Measurements from ENCODE around the gene PER2. TPM values are rescaled to one million over a fixed set of nuclear protein-coding genes. Genes with fewer than 3 reads are reported as not detected.

Gene PER2
- total and polyA plus RNA-seq, 10 of the 15 experiments (the other 5 are each of a cell fraction or from before 2014, with no cell fraction given) = 1.5 to 15.1 (median 4.6) TPM

DNA sequence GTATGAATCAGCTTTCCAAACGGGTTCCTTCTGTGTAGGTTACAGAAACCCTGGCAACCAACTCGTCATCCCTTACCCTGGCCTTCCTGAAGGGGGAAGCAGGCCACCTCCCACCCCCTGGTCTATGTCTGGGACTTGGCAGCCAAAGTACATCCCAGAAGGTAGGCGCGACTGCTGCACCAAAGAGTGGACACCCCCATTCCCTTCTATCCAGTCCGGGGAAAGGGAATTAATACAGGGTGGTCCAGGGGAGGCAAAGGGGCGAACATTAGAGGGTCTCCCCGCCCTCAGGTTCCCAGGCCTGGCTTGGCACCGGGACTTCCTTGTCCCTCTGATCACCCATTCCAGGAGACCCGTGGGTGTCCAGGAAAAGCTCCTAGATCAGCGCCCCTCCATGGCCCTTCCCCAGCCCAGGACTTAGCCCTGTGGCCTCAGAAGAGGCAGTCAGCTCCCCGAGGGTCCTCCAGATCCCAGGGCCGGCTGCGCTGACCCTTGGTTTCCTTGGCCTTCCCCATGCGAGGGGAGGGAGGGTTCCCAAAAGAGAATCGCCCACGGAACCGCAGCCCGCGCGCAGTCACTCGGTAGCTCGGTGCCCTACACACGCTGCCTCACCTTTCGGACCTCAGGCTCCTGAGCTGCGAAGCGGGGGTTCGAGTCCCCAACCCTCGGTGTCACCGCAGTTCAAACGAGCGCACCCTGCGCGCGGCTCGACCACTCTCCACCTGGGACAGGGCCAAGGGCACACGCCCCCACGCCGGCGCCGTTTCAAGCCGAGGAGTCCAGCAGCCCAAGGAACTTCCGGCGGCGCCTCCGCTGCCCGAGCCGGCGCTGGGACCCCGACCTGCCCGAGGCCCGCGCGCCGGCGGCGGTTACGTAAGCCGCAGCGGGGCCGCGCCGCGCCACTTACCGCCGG, at the start of gene PER2 (continued):
- TF ChIP-seq, protein P1, sequence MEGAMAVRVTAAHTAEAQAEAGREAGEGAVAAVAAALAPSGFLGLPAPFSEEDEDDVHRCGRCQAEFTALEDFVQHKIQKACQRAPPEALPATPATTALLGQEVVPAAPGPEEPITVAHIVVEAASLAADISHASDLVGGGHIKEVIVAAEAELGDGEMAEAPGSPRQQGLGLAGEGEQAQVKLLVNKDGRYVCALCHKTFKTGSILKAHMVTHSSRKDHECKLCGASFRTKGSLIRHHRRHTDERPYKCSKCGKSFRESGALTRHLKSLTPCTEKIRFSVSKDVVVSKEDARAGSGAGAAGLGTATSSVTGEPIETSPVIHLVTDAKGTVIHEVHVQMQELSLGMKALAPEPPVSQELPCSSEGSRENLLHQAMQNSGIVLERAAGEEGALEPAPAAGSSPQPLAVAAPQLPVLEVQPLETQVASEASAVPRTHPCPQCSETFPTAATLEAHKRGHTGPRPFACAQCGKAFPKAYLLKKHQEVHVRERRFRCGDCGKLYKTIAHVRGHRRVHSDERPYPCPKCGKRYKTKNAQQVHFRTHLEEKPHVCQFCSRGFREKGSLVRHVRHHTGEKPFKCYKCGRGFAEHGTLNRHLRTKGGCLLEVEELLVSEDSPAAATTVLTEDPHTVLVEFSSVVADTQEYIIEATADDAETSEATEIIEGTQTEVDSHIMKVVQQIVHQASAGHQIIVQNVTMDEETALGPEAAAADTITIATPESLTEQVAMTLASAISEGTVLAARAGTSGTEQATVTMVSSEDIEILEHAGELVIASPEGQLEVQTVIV (IDR thresholded peaks at IDR 0.05; ENCODE audit: borderline replicate concordance, partially characterized antibody) = no peak
- TF ChIP-seq, protein P2, sequence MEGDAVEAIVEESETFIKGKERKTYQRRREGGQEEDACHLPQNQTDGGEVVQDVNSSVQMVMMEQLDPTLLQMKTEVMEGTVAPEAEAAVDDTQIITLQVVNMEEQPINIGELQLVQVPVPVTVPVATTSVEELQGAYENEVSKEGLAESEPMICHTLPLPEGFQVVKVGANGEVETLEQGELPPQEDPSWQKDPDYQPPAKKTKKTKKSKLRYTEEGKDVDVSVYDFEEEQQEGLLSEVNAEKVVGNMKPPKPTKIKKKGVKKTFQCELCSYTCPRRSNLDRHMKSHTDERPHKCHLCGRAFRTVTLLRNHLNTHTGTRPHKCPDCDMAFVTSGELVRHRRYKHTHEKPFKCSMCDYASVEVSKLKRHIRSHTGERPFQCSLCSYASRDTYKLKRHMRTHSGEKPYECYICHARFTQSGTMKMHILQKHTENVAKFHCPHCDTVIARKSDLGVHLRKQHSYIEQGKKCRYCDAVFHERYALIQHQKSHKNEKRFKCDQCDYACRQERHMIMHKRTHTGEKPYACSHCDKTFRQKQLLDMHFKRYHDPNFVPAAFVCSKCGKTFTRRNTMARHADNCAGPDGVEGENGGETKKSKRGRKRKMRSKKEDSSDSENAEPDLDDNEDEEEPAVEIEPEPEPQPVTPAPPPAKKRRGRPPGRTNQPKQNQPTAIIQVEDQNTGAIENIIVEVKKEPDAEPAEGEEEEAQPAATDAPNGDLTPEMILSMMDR (IDR thresholded peaks at IDR 0.05 in 2 of 3, conservative IDR thresholded peaks at IDR 0.05 in 1 of 3; ENCODE audit: control insufficient read depth in 2 of 3, extremely low read depth in 1 of 3, insufficient read depth in 1 of 3, low read depth in 3 of 3, low read length in 3 of 3) = peak in 2 of 3 experiments; percentile 21 to 29; a peak in 2 of 6 replicates
- TF ChIP-seq ZSCAN29 (IDR thresholded peaks at IDR 0.05) = peak; percentile 72; the same call in 1 of the 2 replicates
- peak in 1 of 2 experiments; percentile 37; a peak in 1 of 4 replicates for TF ChIP-seq IKZF2 (IDR thresholded peaks at IDR 0.05)
- TF ChIP-seq, protein P3, sequence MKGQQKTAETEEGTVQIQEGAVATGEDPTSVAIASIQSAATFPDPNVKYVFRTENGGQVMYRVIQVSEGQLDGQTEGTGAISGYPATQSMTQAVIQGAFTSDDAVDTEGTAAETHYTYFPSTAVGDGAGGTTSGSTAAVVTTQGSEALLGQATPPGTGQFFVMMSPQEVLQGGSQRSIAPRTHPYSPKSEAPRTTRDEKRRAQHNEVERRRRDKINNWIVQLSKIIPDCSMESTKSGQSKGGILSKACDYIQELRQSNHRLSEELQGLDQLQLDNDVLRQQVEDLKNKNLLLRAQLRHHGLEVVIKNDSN (IDR thresholded peaks at IDR 0.05; ENCODE audit: borderline replicate concordance, extremely low read length, insufficient read depth, low read depth, low read length) = no peak
- TF ChIP-seq, protein P4, sequence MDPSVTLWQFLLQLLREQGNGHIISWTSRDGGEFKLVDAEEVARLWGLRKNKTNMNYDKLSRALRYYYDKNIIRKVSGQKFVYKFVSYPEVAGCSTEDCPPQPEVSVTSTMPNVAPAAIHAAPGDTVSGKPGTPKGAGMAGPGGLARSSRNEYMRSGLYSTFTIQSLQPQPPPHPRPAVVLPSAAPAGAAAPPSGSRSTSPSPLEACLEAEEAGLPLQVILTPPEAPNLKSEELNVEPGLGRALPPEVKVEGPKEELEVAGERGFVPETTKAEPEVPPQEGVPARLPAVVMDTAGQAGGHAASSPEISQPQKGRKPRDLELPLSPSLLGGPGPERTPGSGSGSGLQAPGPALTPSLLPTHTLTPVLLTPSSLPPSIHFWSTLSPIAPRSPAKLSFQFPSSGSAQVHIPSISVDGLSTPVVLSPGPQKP (IDR thresholded peaks at IDR 0.05; ENCODE audit: low read depth, low read length) = 0 out of 2 replicates have a peak, but pooled peaks have one; percentile 37
- no peak for TF ChIP-seq HDGF (IDR thresholded peaks at IDR 0.05)
- TF ChIP-seq HDAC2 (IDR thresholded peaks at IDR 0.05) = no peak
- 0 out of 2 replicates have a peak, but pooled peaks have one; percentile 13 for TF ChIP-seq TARDBP (IDR thresholded peaks at IDR 0.05; ENCODE audit: borderline replicate concordance)
- TF ChIP-seq MEF2A (IDR thresholded peaks at IDR 0.05; ENCODE audit: insufficient read depth, low read depth, low read length) = no peak
- TF ChIP-seq RAD21 (IDR thresholded peaks at IDR 0.05; ENCODE audit: insufficient read depth, low read depth, low read length) = 0 out of 2 replicates have a peak, but pooled peaks have one; percentile 12
- TF ChIP-seq, protein P5, sequence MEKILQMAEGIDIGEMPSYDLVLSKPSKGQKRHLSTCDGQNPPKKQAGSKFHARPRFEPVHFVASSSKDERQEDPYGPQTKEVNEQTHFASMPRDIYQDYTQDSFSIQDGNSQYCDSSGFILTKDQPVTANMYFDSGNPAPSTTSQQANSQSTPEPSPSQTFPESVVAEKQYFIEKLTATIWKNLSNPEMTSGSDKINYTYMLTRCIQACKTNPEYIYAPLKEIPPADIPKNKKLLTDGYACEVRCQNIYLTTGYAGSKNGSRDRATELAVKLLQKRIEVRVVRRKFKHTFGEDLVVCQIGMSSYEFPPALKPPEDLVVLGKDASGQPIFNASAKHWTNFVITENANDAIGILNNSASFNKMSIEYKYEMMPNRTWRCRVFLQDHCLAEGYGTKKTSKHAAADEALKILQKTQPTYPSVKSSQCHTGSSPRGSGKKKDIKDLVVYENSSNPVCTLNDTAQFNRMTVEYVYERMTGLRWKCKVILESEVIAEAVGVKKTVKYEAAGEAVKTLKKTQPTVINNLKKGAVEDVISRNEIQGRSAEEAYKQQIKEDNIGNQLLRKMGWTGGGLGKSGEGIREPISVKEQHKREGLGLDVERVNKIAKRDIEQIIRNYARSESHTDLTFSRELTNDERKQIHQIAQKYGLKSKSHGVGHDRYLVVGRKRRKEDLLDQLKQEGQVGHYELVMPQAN (conservative IDR thresholded peaks at IDR 0.05) = peak; percentile 64
- TF ChIP-seq RUNX3 (IDR thresholded peaks at IDR 0.05; ENCODE audit: low read length) = peak; percentile 49

Measured in GM12878 (cell line).